Gastroesophageal sphincter (tissue), 4 donors: ENCODE results near the gene TCIRG1. TPM values are rescaled to one million over a fixed set of nuclear protein-coding genes. Genes with fewer than 3 reads are reported as not detected.

Source experiments
- ATAC-seq: fragments of 150-250 bp; one replicate; pipeline ENCODE4 v1.9.1; 2016; ENCODE audit warnings: mild to moderate bottlenecking, moderate library complexity
- H3K27ac ChIP-seq, 4 donors: fragments of 200-600 bp; sonication (generic) in 3 of 4; 1 replicate in 3 of 4; 2 replicates in 1 of 4; pipeline ENCODE4 v1.5.1; 2016 to 2019
- H3K27me3 ChIP-seq: fragments of 200-600 bp; sonication (generic); one replicate; pipeline ENCODE4 v1.5.1; 2019
- H3K36me3 ChIP-seq, 2 donors: fragments of 200-600 bp; sonication (generic); one replicate each; pipeline ENCODE4 v1.5.1; 2019; ENCODE audit warnings: control low read depth in 1 of 2
- H3K4me1 ChIP-seq, 3 donors: fragments of 200-600 bp; sonication (generic); 1 replicate in 2 of 3; 2 replicates in 1 of 3; pipeline ENCODE4 v1.5.1; 2016 to 2019; ENCODE audit warnings: control low read depth in 2 of 3
- H3K4me3 ChIP-seq, 2 donors: fragments of 200-600 bp; sonication (generic); one replicate each; pipeline ENCODE4 v1.5.1; 2019; ENCODE audit warnings: mild to moderate bottlenecking in 1 of 2, moderate library complexity in 1 of 2
- H3K9me3 ChIP-seq, 3 donors: fragments of 200-600 bp; sonication (generic); one replicate each; pipeline ENCODE4 v1.5.1; 2017 to 2019; ENCODE audit warnings: control low read depth in 2 of 3
- EP300 ChIP-seq: sonication (generic); formaldehyde crosslinking; IDR thresholded peaks from one replicate; pipeline ENCODE4 v1.6.1; 2017; ENCODE audit warnings: antibody characterized with exemption, mild to moderate bottlenecking
- POLR2A ChIP-seq, 2 donors: fragments of 450-650 bp; IDR thresholded peaks; one replicate each; pipeline ENCODE4 v1.6.1; 2017; ENCODE audit warnings: antibody characterized with exemption in 2 of 2, mild to moderate bottlenecking in 2 of 2, moderate library complexity in 1 of 2
- POLR2AphosphoS5 ChIP-seq: sonication (generic); formaldehyde crosslinking; IDR thresholded peaks from one replicate; pipeline ENCODE4 v1.6.1; 2017; ENCODE audit warnings: antibody characterized with exemption
- WGBS, 2 donors: methylation state at CpG; one replicate each; pipeline ENCODE4 v1.1.5; 2018; ENCODE audit warnings: low coverage in 1 of 2; 5-methylcytosine and 5-hydroxymethylcytosine counted together
- total RNA-seq, 4 donors: library from RNA; depleted of rRNA; stranded (reverse); fragments of >200 nt; gene quantifications; one replicate each; pipeline ENCODE4 v1.1.0, GENCODE V29; 2016
- TF ChIP-seq, protein P1 (sequence below), 4 experiments: fragments of 200-600 bp in 2 of 4; fragments of 450-650 bp in 2 of 4; sonication (generic) in 1 of 4; IDR thresholded peaks; one replicate each; pipeline ENCODE4 v1.5.1; 2017 to 2019; ENCODE audit warnings: antibody characterized with exemption in 4 of 4, mild to moderate bottlenecking in 2 of 4, moderate library complexity in 2 of 4

TCIRG1 gene
- total RNA-seq, 4 donors from 2014 or later: 44.5 to 140 (median 81.2) TPM

- ATAC-seq: no peak
- H3K27ac ChIP-seq: no peak overlapping the region
- WGBS, 2 donors: 84% methylated on average over 10 of the region's 27 CpGs; no CpG with 5 or more reads in 1 of the 2 donors
- no peaks in the 10 kb centered on the region for H3K27me3 ChIP-seq
- no peak overlapping the region for H3K4me3 ChIP-seq
- peaks cover 0 to 9% (median 0%) of the 10 kb centered on the region in 3 donors for H3K9me3 ChIP-seq
- H3K36me3 ChIP-seq: peaks cover 0 to 47% of the 10 kb centered on the region in 2 donors
- peaks cover 0 to 11% (median 3%) of the 10 kb centered on the region in 3 donors for H3K4me1 ChIP-seq
- no peak for TF ChIP-seq POLR2A (IDR thresholded peaks at IDR 0.05)
- TF ChIP-seq EP300: no peak
- TF ChIP-seq POLR2AphosphoS5: no peak
- TF ChIP-seq, protein P1, sequence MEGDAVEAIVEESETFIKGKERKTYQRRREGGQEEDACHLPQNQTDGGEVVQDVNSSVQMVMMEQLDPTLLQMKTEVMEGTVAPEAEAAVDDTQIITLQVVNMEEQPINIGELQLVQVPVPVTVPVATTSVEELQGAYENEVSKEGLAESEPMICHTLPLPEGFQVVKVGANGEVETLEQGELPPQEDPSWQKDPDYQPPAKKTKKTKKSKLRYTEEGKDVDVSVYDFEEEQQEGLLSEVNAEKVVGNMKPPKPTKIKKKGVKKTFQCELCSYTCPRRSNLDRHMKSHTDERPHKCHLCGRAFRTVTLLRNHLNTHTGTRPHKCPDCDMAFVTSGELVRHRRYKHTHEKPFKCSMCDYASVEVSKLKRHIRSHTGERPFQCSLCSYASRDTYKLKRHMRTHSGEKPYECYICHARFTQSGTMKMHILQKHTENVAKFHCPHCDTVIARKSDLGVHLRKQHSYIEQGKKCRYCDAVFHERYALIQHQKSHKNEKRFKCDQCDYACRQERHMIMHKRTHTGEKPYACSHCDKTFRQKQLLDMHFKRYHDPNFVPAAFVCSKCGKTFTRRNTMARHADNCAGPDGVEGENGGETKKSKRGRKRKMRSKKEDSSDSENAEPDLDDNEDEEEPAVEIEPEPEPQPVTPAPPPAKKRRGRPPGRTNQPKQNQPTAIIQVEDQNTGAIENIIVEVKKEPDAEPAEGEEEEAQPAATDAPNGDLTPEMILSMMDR (IDR thresholded peaks at IDR 0.05): no peak
Observed at GRCh38 chr11:68021167-68021787, 17.5 kb upstream of the TCIRG1 start.

- Histone ChIP-seq H3K27ac (no peak overlapping the region), H3K4me1 (peaks cover 0 to 2% (median 0%) of the 10 kb centered on the region in 3 donors), H3K4me3 (no peak overlapping the region), H3K36me3 (peaks cover 0 to 48% of the 10 kb centered on the region in 2 donors), H3K9me3 (peaks cover 0 to 9% (median 0%) of the 10 kb centered on the region in 3 donors), H3K27me3 (no peaks in the 10 kb centered on the region)
- TF ChIP-seq POLR2A (IDR thresholded peaks at IDR 0.05) (no peak), EP300 (no peak), POLR2AphosphoS5 (no peak)
- TF ChIP-seq, protein P1 (IDR thresholded peaks at IDR 0.05): no peak
- 100% methylated on average over 1 of the region's 13 CpGs; no CpG with 5 or more reads in 1 of the 2 donors for WGBS, 2 donors
- no peak for ATAC-seq
Observed at GRCh38 chr11:68022531-68022930, 16.3 kb upstream of the TCIRG1 start.

GRCh38 chr11:68024508-68024907, 14.3 kb upstream of the TCIRG1 start:
- 76 to 88% methylated on average over 2 to 4 of the region's 5 CpGs for WGBS, 2 donors
- no peak overlapping the region for H3K27ac ChIP-seq
- peaks cover 0 to 9% (median 0%) of the 10 kb centered on the region in 3 donors for H3K9me3 ChIP-seq
- no peak overlapping the region for H3K4me3 ChIP-seq
- H3K27me3 ChIP-seq: no peaks in the 10 kb centered on the region
- no peak for TF ChIP-seq POLR2AphosphoS5
- TF ChIP-seq POLR2A (IDR thresholded peaks at IDR 0.05): no peak
- TF ChIP-seq, protein P1 (IDR thresholded peaks at IDR 0.05): no peak
- no peak for TF ChIP-seq EP300
- H3K36me3 ChIP-seq: peaks cover 0 to 51% of the 10 kb centered on the region in 2 donors
- ATAC-seq: no peak
- H3K4me1 ChIP-seq: peaks cover 0 to 4% (median 2%) of the 10 kb centered on the region in 3 donors

DNA sequence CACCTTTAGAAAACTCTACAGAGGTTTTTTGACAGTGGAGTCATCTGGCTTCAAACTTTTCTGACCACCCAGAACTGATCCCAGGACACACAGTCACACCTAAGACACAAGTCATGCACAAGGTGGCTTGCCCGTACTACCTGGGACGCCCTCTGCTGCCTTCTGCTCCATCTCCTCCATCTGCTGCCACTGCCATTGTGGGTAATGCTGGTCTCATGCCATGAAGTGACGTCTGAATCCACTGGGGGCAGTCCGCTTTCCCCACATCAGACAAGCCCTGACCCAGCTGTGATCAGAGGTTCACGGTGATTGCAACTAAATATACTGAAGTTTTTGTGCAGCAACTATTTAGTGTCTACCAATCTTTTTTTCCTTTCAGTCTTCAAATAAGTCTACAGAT, 13.8 kb upstream of the TCIRG1 start:
- no peak for ATAC-seq
- TF ChIP-seq POLR2AphosphoS5 (no peak), POLR2A (IDR thresholded peaks at IDR 0.05) (no peak), EP300 (no peak)
- TF ChIP-seq, protein P1 (IDR thresholded peaks at IDR 0.05): no peak
- Histone ChIP-seq H3K9me3 (peaks cover 0 to 9% (median 0%) of the 10 kb centered on the region in 3 donors), H3K4me3 (no peak overlapping the region), H3K4me1 (peaks cover 0 to 10% (median 5%) of the 10 kb centered on the region in 3 donors), H3K27me3 (no peaks in the 10 kb centered on the region), H3K36me3 (peaks cover 0 to 48% of the 10 kb centered on the region in 2 donors), H3K27ac (no peak overlapping the region)
- 60 to 86% methylated on average over 2 to 3 of the region's 5 CpGs for WGBS, 2 donors
